ENCODE measurements around the gene BANP. TPM values are rescaled to one million over a fixed set of nuclear protein-coding genes. Genes with fewer than 3 reads are reported as not detected.
"Not testable (repeated sequence)": the region's sequence is repeated elsewhere in the genome, so short reads cannot be mapped to it uniquely, and the experiment has no call there.

BANP gene
- total RNA-seq, 1 experiment from 2014 or later, result 37.2 TPM

DNA sequence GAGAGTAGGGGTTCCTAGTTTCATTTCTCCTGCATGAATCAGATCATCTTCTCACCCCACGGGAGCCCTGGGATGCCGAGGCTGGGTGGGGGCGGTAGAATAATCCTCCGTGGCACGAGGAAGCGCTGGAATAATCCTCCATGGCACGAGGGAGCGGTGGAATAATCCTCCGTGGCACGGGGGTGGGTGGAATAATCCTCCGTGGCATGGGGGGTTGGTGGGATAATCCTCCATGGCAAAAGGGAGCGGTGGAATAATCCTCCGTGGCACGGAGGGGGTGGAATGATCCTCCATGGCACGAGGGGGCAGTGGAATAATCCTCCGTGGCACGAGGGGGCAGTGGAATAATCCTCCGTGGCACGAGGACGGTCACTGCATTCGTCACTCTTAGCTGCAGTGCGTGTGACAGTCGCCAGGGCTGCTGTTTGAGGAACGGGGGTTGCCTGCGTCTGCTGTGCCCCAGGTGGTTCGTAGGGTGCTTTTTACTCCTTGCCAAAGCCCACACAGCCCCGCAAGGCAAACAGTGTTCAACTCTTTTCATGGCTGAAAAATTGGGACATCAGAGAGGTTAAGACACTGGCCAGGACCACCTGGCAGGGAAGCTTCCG, 152.5 kb downstream of the BANP start:
- H3K4me2 ChIP-seq (ENCODE audit: low read length), result no peak overlapping the region
- H3K27me3 ChIP-seq (ENCODE audit: insufficient read depth, low read length), result no peaks in the 10 kb centered on the region
- H3K36me3 ChIP-seq (ENCODE audit: control insufficient read depth in 1 of 2, insufficient read depth in 2 of 2, low read length in 2 of 2), result no peaks in the 10 kb centered on the region
- H4K20me1 ChIP-seq (ENCODE audit: insufficient read depth), result no peaks in the 10 kb centered on the region
- H3K4me1 ChIP-seq (ENCODE audit: control insufficient read depth in 1 of 2, insufficient read depth in 2 of 2, low read length in 2 of 2), result peaks cover 0 to 5% of the 10 kb centered on the region in 2 experiments; a peak in 2 of 4 replicates
- no peak overlapping the region for H2AFZ ChIP-seq (ENCODE audit: low read depth, low read length, poor library complexity, severe bottlenecking)
- ChIA-PET CTCF (no interaction called here), POLR2A (no interaction called here), RAD21 (ENCODE audit: low non-redundant PET in 1 of 2, low total read pairs in 2 of 2, uncharacterized antibody in 2 of 2, unreplicated experiment in 2 of 2) (no interaction called here)
- no TSS peak for BruUV-seq (replicated peaks)
- no peak overlapping the region for H3K9ac ChIP-seq (ENCODE audit: low read length)
- H3K9me3 ChIP-seq (ENCODE audit: control insufficient read depth in 1 of 2, insufficient read depth in 1 of 2, low read depth in 1 of 2, low read length in 2 of 2), result no peaks in the 10 kb centered on the region
- H3K9me2 ChIP-seq (ENCODE audit: insufficient read depth), result no peaks in the 10 kb centered on the region
- DNase-seq (ENCODE audit: low read depth, low spot score) (no peak), ATAC-seq (no peak)
- no peaks in the 10 kb centered on the region for H3K79me2 ChIP-seq (ENCODE audit: insufficient read depth, low read length)
- intact Hi-C loops (cut with micrococcal nuclease), result no loop called here
- no peak for TF ChIP-seq YY1 (IDR thresholded peaks at IDR 0.05; ENCODE audit: extremely low read depth, insufficient replicate concordance, low read depth, low read length)
- no peak for TF ChIP-seq SP1 (IDR thresholded peaks at IDR 0.05; ENCODE audit: low read depth)
- TF ChIP-seq, protein P1, sequence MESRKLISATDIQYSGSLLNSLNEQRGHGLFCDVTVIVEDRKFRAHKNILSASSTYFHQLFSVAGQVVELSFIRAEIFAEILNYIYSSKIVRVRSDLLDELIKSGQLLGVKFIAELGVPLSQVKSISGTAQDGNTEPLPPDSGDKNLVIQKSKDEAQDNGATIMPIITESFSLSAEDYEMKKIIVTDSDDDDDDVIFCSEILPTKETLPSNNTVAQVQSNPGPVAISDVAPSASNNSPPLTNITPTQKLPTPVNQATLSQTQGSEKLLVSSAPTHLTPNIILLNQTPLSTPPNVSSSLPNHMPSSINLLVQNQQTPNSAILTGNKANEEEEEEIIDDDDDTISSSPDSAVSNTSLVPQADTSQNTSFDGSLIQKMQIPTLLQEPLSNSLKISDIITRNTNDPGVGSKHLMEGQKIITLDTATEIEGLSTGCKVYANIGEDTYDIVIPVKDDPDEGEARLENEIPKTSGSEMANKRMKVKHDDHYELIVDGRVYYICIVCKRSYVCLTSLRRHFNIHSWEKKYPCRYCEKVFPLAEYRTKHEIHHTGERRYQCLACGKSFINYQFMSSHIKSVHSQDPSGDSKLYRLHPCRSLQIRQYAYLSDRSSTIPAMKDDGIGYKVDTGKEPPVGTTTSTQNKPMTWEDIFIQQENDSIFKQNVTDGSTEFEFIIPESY (IDR thresholded peaks at IDR 0.05; ENCODE audit: extremely low read depth, insufficient replicate concordance, low read length), result no peak
- TF ChIP-seq SRF (IDR thresholded peaks at IDR 0.05; ENCODE audit: low read depth), result no peak
- TF ChIP-seq ZNF274 (IDR thresholded peaks at IDR 0.05; ENCODE audit: low read depth, low read length), result no peak
- no peak for TF ChIP-seq EZH2 (IDR thresholded peaks at IDR 0.05)
- TF ChIP-seq RAD21 (IDR thresholded peaks at IDR 0.05; ENCODE audit: low read depth), result no peak
- TF ChIP-seq SIN3A (IDR thresholded peaks at IDR 0.05; ENCODE audit: low read depth), result no peak
- TF ChIP-seq TCF7L2 (IDR thresholded peaks at IDR 0.05; ENCODE audit: borderline replicate concordance, extremely low read depth, insufficient read depth, insufficient read length), result no peak
- H3K27ac ChIP-seq (ENCODE audit: low read depth, low read length), result no peak overlapping the region
- H3K4me3 ChIP-seq (replicated peaks in 1 of 2; ENCODE audit: low read depth in 1 of 2, low read length in 2 of 2), result no peak overlapping the region

DNA sequence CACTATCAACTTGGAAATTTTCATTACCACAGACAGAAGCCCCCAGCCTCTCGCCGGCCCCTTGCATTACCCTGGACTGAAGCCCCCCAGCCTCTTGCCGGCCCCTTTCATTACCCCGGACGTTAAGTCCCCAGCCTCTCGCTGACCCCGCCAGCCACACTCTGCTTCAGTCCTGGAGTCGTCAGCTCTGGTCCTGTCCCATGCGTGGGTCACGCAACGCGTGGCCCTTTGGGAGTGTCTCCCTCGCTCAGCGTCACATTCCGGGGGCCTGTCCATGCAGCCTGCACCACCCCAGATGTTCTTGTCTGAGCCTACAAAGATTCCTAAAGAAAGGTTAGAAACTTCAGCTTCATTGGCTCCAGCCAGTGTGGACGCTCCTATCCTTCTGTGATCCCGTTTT, 153.1 kb downstream of the BANP start:
- H4K20me1 ChIP-seq (ENCODE audit: insufficient read depth); H3K27ac ChIP-seq (ENCODE audit: low read depth, low read length); H3K9me2 ChIP-seq (ENCODE audit: insufficient read depth); CTCF ChIA-PET; RAD21 ChIA-PET (ENCODE audit: low non-redundant PET in 1 of 2, low total read pairs in 2 of 2, uncharacterized antibody in 2 of 2, unreplicated experiment in 2 of 2); POLR2A ChIA-PET; ATAC-seq; H3K4me3 ChIP-seq (replicated peaks in 1 of 2; ENCODE audit: low read depth in 1 of 2, low read length in 2 of 2); H3K4me2 ChIP-seq (ENCODE audit: low read length); BruUV-seq (replicated peaks); DNase-seq (ENCODE audit: low read depth, low spot score); H2AFZ ChIP-seq (ENCODE audit: low read depth, low read length, poor library complexity, severe bottlenecking); H3K9me3 ChIP-seq (ENCODE audit: control insufficient read depth in 1 of 2, insufficient read depth in 1 of 2, low read depth in 1 of 2, low read length in 2 of 2); H3K27me3 ChIP-seq (ENCODE audit: insufficient read depth, low read length); H3K4me1 ChIP-seq (ENCODE audit: control insufficient read depth in 1 of 2, insufficient read depth in 2 of 2, low read length in 2 of 2); H3K79me2 ChIP-seq (ENCODE audit: insufficient read depth, low read length); intact Hi-C loops (cut with micrococcal nuclease); H3K9ac ChIP-seq (ENCODE audit: low read length); H3K36me3 ChIP-seq (ENCODE audit: control insufficient read depth in 1 of 2, insufficient read depth in 2 of 2, low read length in 2 of 2): not testable (repeated sequence)

DNA sequence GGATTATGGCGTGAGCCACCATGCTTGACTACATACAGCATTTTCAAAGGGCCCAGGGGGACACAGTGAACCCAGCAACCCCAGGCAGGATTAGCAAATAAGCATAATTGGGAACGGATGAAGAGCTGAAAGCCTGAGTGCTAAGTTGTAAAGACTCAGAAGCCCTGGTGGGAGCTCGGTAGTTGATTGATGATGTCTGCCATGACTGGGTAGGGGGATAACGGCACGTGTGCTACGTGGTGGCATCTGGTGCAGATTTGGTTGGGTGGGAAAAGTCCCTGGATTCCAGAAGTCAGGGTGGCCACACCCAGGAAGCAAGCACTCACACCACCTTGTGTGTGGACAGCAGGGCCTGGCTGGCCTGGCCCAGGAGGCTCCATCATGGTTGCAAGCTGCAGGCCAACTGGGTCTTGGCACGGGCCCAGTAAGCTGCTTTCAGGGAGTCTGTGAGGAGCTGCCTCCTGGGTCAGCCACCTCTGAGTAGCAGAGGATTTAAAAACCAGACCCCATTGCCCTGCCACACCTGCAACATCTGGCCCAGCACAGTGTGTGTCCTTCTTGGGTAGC, 154.4 kb downstream of the BANP start:
- DNase-seq (ENCODE audit: low read depth, low spot score); H3K4me1 ChIP-seq (ENCODE audit: control insufficient read depth in 1 of 2, insufficient read depth in 2 of 2, low read length in 2 of 2); H3K36me3 ChIP-seq (ENCODE audit: control insufficient read depth in 1 of 2, insufficient read depth in 2 of 2, low read length in 2 of 2); H2AFZ ChIP-seq (ENCODE audit: low read depth, low read length, poor library complexity, severe bottlenecking); BruUV-seq (replicated peaks); H4K20me1 ChIP-seq (ENCODE audit: insufficient read depth); H3K9me3 ChIP-seq (ENCODE audit: control insufficient read depth in 1 of 2, insufficient read depth in 1 of 2, low read depth in 1 of 2, low read length in 2 of 2); H3K4me3 ChIP-seq (replicated peaks in 1 of 2; ENCODE audit: low read depth in 1 of 2, low read length in 2 of 2); H3K4me2 ChIP-seq (ENCODE audit: low read length); H3K9me2 ChIP-seq (ENCODE audit: insufficient read depth); H3K27me3 ChIP-seq (ENCODE audit: insufficient read depth, low read length); RAD21 ChIA-PET (ENCODE audit: low non-redundant PET in 1 of 2, low total read pairs in 2 of 2, uncharacterized antibody in 2 of 2, unreplicated experiment in 2 of 2); CTCF ChIA-PET; H3K9ac ChIP-seq (ENCODE audit: low read length); POLR2A ChIA-PET; intact Hi-C loops (cut with micrococcal nuclease); H3K79me2 ChIP-seq (ENCODE audit: insufficient read depth, low read length); H3K27ac ChIP-seq (ENCODE audit: low read depth, low read length); ATAC-seq: not testable (repeated sequence)

Data from HCT116 (cell line).